CD4-positive, alpha-beta memory T cell (primary cell): ENCODE measurements around the gene CDYL. TPM values are rescaled to one million over a fixed set of nuclear protein-coding genes. Genes with fewer than 3 reads are reported as not detected.
A peak's percentile ranks its signal among the peaks of the same experiment; 100 is the strongest.

Source experiments
- CTCF ChIA-PET: fragments of 350-600 bp; sonication (Branson Sonifier 250); formaldehyde crosslinking; loops from one replicate; lab custom pipeline; 2021; ENCODE audit warnings: inconsistent platforms; ENCODE audit not compliant: partially characterized antibody; lab: Charles Lee
- POLR2A ChIA-PET: fragments of 350-600 bp; sonication (Branson Sonifier 250); formaldehyde crosslinking; loops from one replicate; lab custom pipeline; 2021; ENCODE audit not compliant: partially characterized antibody; lab: Charles Lee
- DNase-seq, 5 donors: peaks; one replicate each; pipeline versions ENCODE4 v3.0.0 to v3.0.0-alpha.2; 2020 to 2022; ENCODE audit warnings: mixed read lengths in 1 of 5
- H3K27ac ChIP-seq: one replicate; pipeline ENCODE4 v1.7.0; 2013; ENCODE audit warnings: low read depth, low read length
- H3K27me3 ChIP-seq: 2 replicates; pipeline ENCODE4 v1.7.0; 2013; ENCODE audit warnings: mild to moderate bottlenecking, low read length, moderate library complexity; ENCODE audit not compliant: insufficient read depth
- H3K36me3 ChIP-seq: 2 replicates; pipeline ENCODE4 v1.7.0; 2013; ENCODE audit warnings: mild to moderate bottlenecking, low read length, moderate library complexity; ENCODE audit not compliant: insufficient read depth
- H3K4me1 ChIP-seq: 2 replicates; pipeline ENCODE4 v1.7.0; 2013; ENCODE audit warnings: mild to moderate bottlenecking, low read length, moderate library complexity; ENCODE audit not compliant: insufficient read depth
- H3K4me3 ChIP-seq, 2 donors: one replicate each; pipeline ENCODE4 v1.7.0; 2013; ENCODE audit warnings: low read length in 2 of 2, mild to moderate bottlenecking in 1 of 2
- H3K9me3 ChIP-seq, 2 donors: one replicate each; pipeline ENCODE4 v1.7.0; 2013; ENCODE audit warnings: low read length in 2 of 2, control low read depth in 1 of 2; ENCODE audit not compliant: control insufficient read depth in 1 of 2
- H3K27ac Mint-ChIP-seq, 7 donors: one replicate each; pipeline ENCODE4 v1.8.0; 2020 to 2021; ENCODE audit warnings: mixed read lengths in 7 of 7, mild to moderate bottlenecking in 6 of 7, inconsistent platforms in 3 of 7, moderate library complexity in 3 of 7
- H3K27me3 Mint-ChIP-seq, 2 donors: one replicate each; pipeline ENCODE4 v1.8.0; 2020 to 2021; ENCODE audit warnings: mixed read lengths in 2 of 2
- H3K36me3 Mint-ChIP-seq, 2 donors: one replicate each; pipeline ENCODE4 v1.8.0; 2020 to 2021; ENCODE audit warnings: mixed read lengths in 2 of 2, inconsistent platforms in 1 of 2, mild to moderate bottlenecking in 1 of 2
- H3K4me1 Mint-ChIP-seq, 4 donors: one replicate each; pipeline ENCODE4 v1.8.0; 2020 to 2021; ENCODE audit warnings: mixed read lengths in 4 of 4, mild to moderate bottlenecking in 1 of 4
- H3K4me3 Mint-ChIP-seq, 8 donors: one replicate each; pipeline ENCODE4 v1.8.0; 2020 to 2021; ENCODE audit warnings: mixed read lengths in 8 of 8, mild to moderate bottlenecking in 7 of 8, moderate library complexity in 6 of 8, inconsistent platforms in 3 of 8
- H3K9me3 Mint-ChIP-seq, 8 donors: one replicate each; pipeline ENCODE4 v1.8.0; 2020 to 2021; ENCODE audit warnings: mixed read lengths in 8 of 8, mild to moderate bottlenecking in 5 of 8, inconsistent platforms in 3 of 8, moderate library complexity in 1 of 8
- intact Hi-C: fragments of 100-400 bp; cut with micrococcal nuclease; formaldehyde crosslinking; loops from one replicate; pipeline ENCODE4 v1.15.1; 2023
- polyA plus RNA-seq, 2 donors: library from polyadenylated mRNA; unstranded; fragments of 300-500 nt; fragmentation: Illumina TruSeq; gene quantifications; one replicate each; pipeline ENCODE4 v1.2.3, GENCODE V29; 2021
- total RNA-seq, 2 experiments: library from RNA; stranded (reverse); gene quantifications; one replicate each; pipeline ENCODE4 v1.2.3, GENCODE V29; 2021

The CDYL gene
- total and polyA plus RNA-seq, 4 experiments from 2014 or later = 1.5 to 36.7 (median 19.2) TPM

DNA sequence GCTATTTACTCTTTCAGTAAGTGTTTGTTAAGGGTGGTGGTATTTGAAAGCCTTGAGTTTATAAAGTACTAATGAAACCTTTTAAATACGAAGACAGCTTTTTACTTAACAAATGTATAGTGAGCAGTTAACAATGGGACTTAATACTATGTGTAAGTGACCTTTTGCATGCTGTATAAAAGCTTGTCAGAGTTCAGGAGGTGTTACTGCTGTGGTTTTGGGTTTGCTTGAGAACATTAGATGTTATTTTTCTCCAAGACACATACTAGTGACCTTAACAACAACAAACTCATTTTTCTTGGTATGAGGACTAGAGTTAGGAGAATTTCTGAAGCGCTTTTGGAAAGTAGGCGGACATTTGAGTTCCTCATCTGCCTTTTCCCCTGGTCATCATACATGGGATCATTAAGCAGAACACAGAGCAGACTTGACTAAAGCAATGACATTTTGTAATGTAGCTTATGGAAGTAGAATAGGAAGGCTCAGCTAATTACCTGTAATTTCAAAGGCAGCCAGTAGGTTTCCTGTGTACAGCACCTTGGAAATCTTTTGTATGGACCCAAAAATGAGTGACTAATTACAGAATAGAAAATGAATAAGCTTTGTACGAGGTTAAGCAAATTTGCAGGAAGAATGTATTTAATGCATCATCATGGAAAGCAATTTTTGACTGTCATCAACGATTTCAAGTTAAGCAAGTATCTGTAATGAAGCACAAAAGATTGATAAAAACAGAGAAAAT lies 14.1 kb downstream of the CDYL start:
- H3K4me1 Mint-ChIP-seq = peaks cover 32 to 56% (median 46%) of the 10 kb centered on the region in 4 donors
- intact Hi-C loops = no loop called here
- peaks cover 19% of the 10 kb centered on the region for H3K4me1 ChIP-seq
- no peak overlapping the region for H3K4me3 ChIP-seq
- H3K27me3 ChIP-seq = no peaks in the 10 kb centered on the region
- ChIA-PET CTCF (interaction anchor here (0.8 to 1.1 kb wide), 3 partner anchors 10 to 13 kb away, joined by 3 to 4 read pairs (median 3); no protein-coding TSS in a partner anchor), POLR2A (no interaction called here)
- no peak for DNase-seq
- peak overlapping the region in 3 of 8 donors; percentile 16 to 43 (median 18) for H3K4me3 Mint-ChIP-seq
- no peak overlapping the region for H3K27ac ChIP-seq
- peaks cover 3 to 9% of the 10 kb centered on the region in 2 donors for H3K36me3 Mint-ChIP-seq
- H3K9me3 Mint-ChIP-seq = no peaks in the 10 kb centered on the region
- no peaks in the 10 kb centered on the region for H3K36me3 ChIP-seq
- H3K27me3 Mint-ChIP-seq = no peaks in the 10 kb centered on the region
- peak overlapping the region in 1 of 7 donors; percentile 24 for H3K27ac Mint-ChIP-seq
- H3K9me3 ChIP-seq = no peaks in the 10 kb centered on the region

DNA sequence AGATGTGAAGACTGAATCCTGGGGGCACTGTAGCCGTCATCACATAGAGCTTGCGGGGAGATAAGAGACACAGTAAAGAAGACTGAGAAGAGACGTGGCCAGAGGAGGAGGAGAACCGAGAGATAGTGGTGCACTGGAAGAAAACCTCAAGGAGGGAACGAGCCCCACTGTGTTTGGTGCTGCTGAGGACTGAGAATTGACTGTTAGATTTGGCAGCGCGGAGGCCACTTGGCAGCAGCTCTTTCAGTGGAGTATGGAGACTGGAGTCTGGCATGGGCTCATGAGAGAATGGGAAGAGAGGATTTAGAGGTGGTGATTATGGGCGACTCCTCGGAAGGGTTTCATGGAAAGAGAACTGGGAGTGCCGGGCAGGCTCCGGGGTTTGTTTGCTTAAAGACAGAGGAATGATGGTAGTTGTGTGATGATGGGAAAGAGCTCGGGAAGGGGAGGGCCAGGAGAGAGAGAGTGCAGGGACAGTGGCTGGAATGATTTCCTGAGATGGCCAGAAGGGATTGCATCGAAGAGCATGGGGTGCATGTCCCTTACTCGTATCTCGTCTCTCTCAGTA lies 18.0 kb downstream of the CDYL start:
- intact Hi-C loops = no loop called here
- Histone ChIP-seq H3K36me3 (no peaks in the 10 kb centered on the region), H3K4me3 (no peak overlapping the region), H3K27ac (no peak overlapping the region), H3K9me3 (no peaks in the 10 kb centered on the region), H3K27me3 (no peaks in the 10 kb centered on the region), H3K4me1 (peaks cover 16% of the 10 kb centered on the region)
- H3K9me3 Mint-ChIP-seq = peaks cover 0 to 9% (median under 1%) of the 10 kb centered on the region in 8 donors
- no peaks in the 10 kb centered on the region for H3K27me3 Mint-ChIP-seq
- DNase-seq = no peak
- CTCF ChIA-PET = interaction anchor here (0.8 kb wide), 1 partner anchor 14 kb away, joined by 3 read pairs; no protein-coding TSS in a partner anchor
- peaks cover 28 to 43% (median 39%) of the 10 kb centered on the region in 4 donors for H3K4me1 Mint-ChIP-seq
- H3K36me3 Mint-ChIP-seq = peaks cover 0 to 6% of the 10 kb centered on the region in 2 donors
- POLR2A ChIA-PET = no interaction called here
- H3K4me3 Mint-ChIP-seq = no peak overlapping the region
- no peak overlapping the region for H3K27ac Mint-ChIP-seq

DNA sequence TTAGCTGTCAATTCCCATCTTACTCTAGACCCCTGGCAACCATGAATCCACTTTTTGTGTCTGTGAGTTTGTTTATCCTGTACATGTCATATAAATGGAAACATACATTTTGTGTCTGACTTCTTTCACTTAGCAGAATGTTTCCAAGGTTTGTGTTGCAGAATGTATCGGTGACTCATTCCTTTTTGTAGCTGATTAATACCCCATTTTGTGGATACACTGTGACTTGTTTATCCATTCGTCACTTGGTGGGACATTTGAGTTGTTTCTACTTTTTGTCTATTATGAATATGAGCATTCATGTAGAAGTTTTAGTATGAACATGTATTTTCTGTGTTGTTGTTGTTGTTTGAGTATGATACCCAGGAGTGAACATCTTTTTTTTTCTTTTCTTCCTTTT lies 21.4 kb downstream of the CDYL start:
- Mint-ChIP-seq H3K36me3 (peaks cover 0 to 4% of the 10 kb centered on the region in 2 donors), H3K4me1 (peaks cover 30 to 43% (median 40%) of the 10 kb centered on the region in 4 donors), H3K27me3 (peaks cover 0 to 1% of the 10 kb centered on the region in 2 donors), H3K4me3 (peak overlapping the region in 1 of 8 donors; percentile 44), H3K27ac (peak overlapping the region in 1 of 7 donors; percentile 9), H3K9me3 (peaks cover 4 to 22% (median 10%) of the 10 kb centered on the region in 8 donors)
- POLR2A ChIA-PET = no interaction called here
- no peak overlapping the region for H3K27ac ChIP-seq
- H3K4me3 ChIP-seq = no peak overlapping the region
- DNase-seq = no peak
- no peaks in the 10 kb centered on the region for H3K9me3 ChIP-seq
- CTCF ChIA-PET = no interaction called here
- H3K36me3 ChIP-seq = no peaks in the 10 kb centered on the region
- intact Hi-C loops = no loop called here
- peaks cover 22% of the 10 kb centered on the region for H3K4me1 ChIP-seq
- H3K27me3 ChIP-seq = no peaks in the 10 kb centered on the region

DNA sequence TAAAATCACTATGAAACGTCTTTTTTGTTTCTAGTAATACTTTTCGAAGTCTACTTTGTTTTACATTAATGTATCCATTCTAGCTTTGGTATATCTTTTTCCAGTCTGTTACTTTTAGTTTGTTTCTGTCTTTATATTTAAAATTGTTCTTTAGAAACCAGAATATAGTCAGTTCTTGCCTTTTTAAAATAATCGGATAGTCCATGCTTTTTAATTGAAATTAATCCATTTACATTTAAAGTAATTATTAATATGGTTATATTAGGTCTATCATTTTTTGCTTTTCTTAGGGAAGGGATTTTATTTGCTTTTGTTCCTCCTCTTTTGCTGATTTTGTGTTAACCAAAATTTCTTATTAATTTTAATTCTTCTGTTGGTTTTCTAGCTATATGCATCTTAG lies 23.7 kb downstream of the CDYL start:
- Mint-ChIP-seq H3K36me3 (peaks cover 0 to 4% of the 10 kb centered on the region in 2 donors), H3K9me3 (peaks cover 4 to 22% (median 10%) of the 10 kb centered on the region in 8 donors), H3K4me1 (peaks cover 42 to 66% (median 57%) of the 10 kb centered on the region in 4 donors), H3K27ac (no peak overlapping the region), H3K4me3 (no peak overlapping the region), H3K27me3 (peaks cover 0 to 1% of the 10 kb centered on the region in 2 donors)
- H3K9me3 ChIP-seq = no peaks in the 10 kb centered on the region
- intact Hi-C loops = no loop called here
- H3K27ac ChIP-seq = no peak overlapping the region
- peaks cover 22% of the 10 kb centered on the region for H3K4me1 ChIP-seq
- ChIA-PET CTCF (no interaction called here), POLR2A (no interaction called here)
- H3K4me3 ChIP-seq = no peak overlapping the region
- DNase-seq = no peak
- H3K36me3 ChIP-seq = no peaks in the 10 kb centered on the region
- no peaks in the 10 kb centered on the region for H3K27me3 ChIP-seq

DNA sequence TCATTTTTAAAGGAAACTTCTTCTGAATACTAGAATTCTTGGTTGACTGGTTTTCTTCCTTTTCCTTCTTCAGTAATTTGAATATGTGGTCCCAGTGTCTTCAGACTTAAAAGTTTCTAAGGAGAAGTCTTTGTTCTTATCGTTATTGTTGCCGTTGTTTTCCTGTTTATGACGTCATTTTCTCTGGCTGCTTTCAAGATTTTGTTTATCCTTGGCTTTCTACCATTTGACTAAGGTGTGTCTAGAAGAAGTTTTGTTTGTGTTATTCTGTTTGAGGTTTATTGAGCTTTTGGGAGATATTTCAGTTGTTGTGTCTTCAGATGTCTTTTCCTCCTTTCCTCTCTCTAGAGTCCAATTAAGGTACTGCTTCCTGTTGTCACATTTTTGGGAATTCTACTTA lies 24.5 kb downstream of the CDYL start:
- Mint-ChIP-seq H3K4me1 (peaks cover 44 to 74% (median 62%) of the 10 kb centered on the region in 4 donors), H3K9me3 (peaks cover 4 to 22% (median 10%) of the 10 kb centered on the region in 8 donors), H3K36me3 (peaks cover 0 to 4% of the 10 kb centered on the region in 2 donors), H3K4me3 (peak overlapping the region in 3 of 8 donors; percentile 13 to 50 (median 26)), H3K27me3 (peaks cover 0 to 1% of the 10 kb centered on the region in 2 donors), H3K27ac (peak overlapping the region in 3 of 7 donors; percentile 33 to 59 (median 53))
- ChIA-PET POLR2A (no interaction called here), CTCF (no interaction called here)
- no peak overlapping the region for H3K4me3 ChIP-seq
- no peaks in the 10 kb centered on the region for H3K36me3 ChIP-seq
- DNase-seq = no peak
- H3K9me3 ChIP-seq = no peaks in the 10 kb centered on the region
- intact Hi-C loops = no loop called here
- peaks cover 22% of the 10 kb centered on the region for H3K4me1 ChIP-seq
- no peaks in the 10 kb centered on the region for H3K27me3 ChIP-seq
- no peak overlapping the region for H3K27ac ChIP-seq

DNA sequence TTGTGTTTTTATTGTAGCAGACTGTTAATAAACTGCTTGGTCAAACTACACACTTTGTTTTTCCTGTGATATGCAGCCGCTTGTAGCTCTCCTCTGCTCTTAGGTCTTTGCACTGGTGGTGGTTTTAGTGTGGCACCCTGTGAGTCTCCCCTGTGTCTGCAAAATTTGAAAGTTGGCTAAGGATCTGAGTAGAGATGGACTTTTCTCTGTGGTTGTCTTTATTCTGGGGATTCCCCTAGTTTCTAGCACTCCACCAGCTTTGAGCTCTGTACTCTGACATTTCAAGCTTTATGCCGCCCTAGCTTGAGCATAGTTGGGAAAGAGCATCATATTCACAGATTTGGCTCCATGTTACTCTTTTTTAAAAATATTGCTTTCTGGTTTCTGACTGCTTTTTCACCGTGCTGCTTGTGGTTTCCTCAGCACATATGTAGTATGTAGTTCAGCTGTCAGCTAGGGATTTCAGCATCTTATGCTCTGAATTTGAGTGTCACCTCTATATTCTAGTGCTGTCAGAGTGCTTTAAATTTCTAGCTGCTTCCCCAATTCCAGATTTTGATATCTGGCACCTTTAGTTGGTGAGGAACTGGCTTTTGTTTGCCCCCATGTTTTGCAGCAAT lies 25.4 kb downstream of the CDYL start:
- CTCF ChIA-PET = interaction anchor here (0.8 kb wide), 1 partner anchor 11 kb away, joined by 3 read pairs; no protein-coding TSS in a partner anchor
- Histone ChIP-seq H3K27ac (no peak overlapping the region), H3K9me3 (no peaks in the 10 kb centered on the region), H3K4me3 (no peak overlapping the region), H3K4me1 (peaks cover 27% of the 10 kb centered on the region), H3K36me3 (no peaks in the 10 kb centered on the region), H3K27me3 (no peaks in the 10 kb centered on the region)
- H3K27me3 Mint-ChIP-seq = peaks cover 0 to 1% of the 10 kb centered on the region in 2 donors
- H3K4me3 Mint-ChIP-seq = peak overlapping the region in 5 of 8 donors; percentile 0 to 57 (median 46)
- peaks cover 4 to 22% (median 10%) of the 10 kb centered on the region in 8 donors for H3K9me3 Mint-ChIP-seq
- DNase-seq = no peak
- POLR2A ChIA-PET = interaction anchor here (1.7 kb wide), 1 partner anchor 26 kb away, joined by 6 read pairs; the partner anchor contains the start of gene CDYL
- peaks cover 0 to 4% of the 10 kb centered on the region in 2 donors for H3K36me3 Mint-ChIP-seq
- H3K4me1 Mint-ChIP-seq = peaks cover 53 to 83% (median 67%) of the 10 kb centered on the region in 4 donors
- peak overlapping the region in 2 of 7 donors; percentile 17 to 79 for H3K27ac Mint-ChIP-seq
- intact Hi-C loops = no loop called here
